Activated T-cell treated with anti-CD3 and anti-CD28 coated beads, Interleukin-2, amount 50 U/mL, for 4 hours (primary cell): Measurements from ENCODE around the gene MASP1. TPM values are rescaled to one million over a fixed set of nuclear protein-coding genes. Genes with fewer than 3 reads are reported as not detected.

Experiments
- ATAC-seq, 2 donors: fragments of 200-7000 bp; cut with Tn5 transposase; one replicate each; pipeline ENCODE4 v1.10.0; 2021
- DNase-seq: peaks from one replicate; pipeline ENCODE4 v3.0.0-alpha.2; 2020
- H3K27me3 Mint-ChIP-seq: one replicate; pipeline ENCODE4 v1.8.0; 2021; ENCODE audit warnings: low read depth, mixed read lengths
- H3K36me3 Mint-ChIP-seq: one replicate; pipeline ENCODE4 v1.8.0; 2022; ENCODE audit warnings: mixed read lengths; ENCODE audit not compliant: insufficient read depth
- H3K4me1 Mint-ChIP-seq: one replicate; pipeline ENCODE4 v1.8.0; 2021; ENCODE audit warnings: low read depth, mixed read lengths
- H3K4me3 Mint-ChIP-seq: one replicate; pipeline ENCODE4 v1.8.0; 2021; ENCODE audit warnings: mild to moderate bottlenecking, moderate library complexity, mixed read lengths
- H3K9me3 Mint-ChIP-seq: one replicate; pipeline ENCODE4 v1.8.0; 2021; ENCODE audit warnings: mixed read lengths
- total RNA-seq, 3 donors: library from RNA; stranded (reverse); gene quantifications; one replicate each; pipeline ENCODE4 v1.2.1, GENCODE V29; 2021

The MASP1 gene
- total RNA-seq, result under 1 TPM in 2 of 3 donors, not detected in 1; 0.13 to 0.35 TPM

- DNase-seq, result no peak
- Mint-ChIP-seq H3K4me3 (no peak within 1 kb of the TSS), H3K36me3 (no peaks in the 10 kb centered on the region), H3K4me1 (no peaks in the 10 kb centered on the region), H3K27me3 (peaks cover 26% of the 10 kb centered on the region), H3K9me3 (no peaks in the 10 kb centered on the region)
- no peak for ATAC-seq
Measured at GRCh38 chr3:187291512-187292132, at the start of gene MASP1. Gene MASP1, minus strand, starts transcription at chr3:187291737. Its CDS starts 105 bp downstream, at chr3:187291632.

DNA sequence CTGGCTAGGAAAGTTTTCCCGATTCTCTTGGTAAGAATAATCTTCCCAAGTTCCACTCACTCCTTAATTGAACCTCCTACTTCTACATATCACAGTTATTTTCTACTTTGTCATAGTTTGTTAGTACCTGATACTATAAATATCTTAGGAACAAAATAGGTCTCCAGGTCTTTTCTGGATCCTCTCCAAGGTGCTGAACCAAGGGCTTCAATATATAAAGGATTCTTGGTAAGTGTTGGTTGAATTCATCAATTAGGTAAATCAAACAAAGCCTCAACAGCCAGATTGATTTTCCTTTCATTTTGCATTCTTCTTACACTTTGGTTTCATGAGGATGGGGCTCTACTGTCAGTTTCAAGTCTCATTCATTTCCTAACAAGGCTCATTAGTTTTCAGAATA, 49.0 kb upstream of the MASP1 start:
- ATAC-seq (no peak), DNase-seq (no peak)
- no peaks in the 10 kb centered on the region for H3K4me1 Mint-ChIP-seq
- no peak overlapping the region for H3K4me3 Mint-ChIP-seq
- H3K36me3 Mint-ChIP-seq, result no peaks in the 10 kb centered on the region
- H3K27me3 Mint-ChIP-seq, result peaks cover 10% of the 10 kb centered on the region
- H3K9me3 Mint-ChIP-seq, result no peaks in the 10 kb centered on the region

- no peaks in the 10 kb centered on the region for H3K36me3 Mint-ChIP-seq
- H3K4me1 Mint-ChIP-seq, result no peaks in the 10 kb centered on the region
- DNase-seq (no peak), ATAC-seq (no peak)
- no peak overlapping the region for H3K4me3 Mint-ChIP-seq
- H3K27me3 Mint-ChIP-seq, result peaks cover 8% of the 10 kb centered on the region
- H3K9me3 Mint-ChIP-seq, result no peaks in the 10 kb centered on the region
Measured at GRCh38 chr3:187336322-187336721, 44.8 kb upstream of the MASP1 start.

DNA sequence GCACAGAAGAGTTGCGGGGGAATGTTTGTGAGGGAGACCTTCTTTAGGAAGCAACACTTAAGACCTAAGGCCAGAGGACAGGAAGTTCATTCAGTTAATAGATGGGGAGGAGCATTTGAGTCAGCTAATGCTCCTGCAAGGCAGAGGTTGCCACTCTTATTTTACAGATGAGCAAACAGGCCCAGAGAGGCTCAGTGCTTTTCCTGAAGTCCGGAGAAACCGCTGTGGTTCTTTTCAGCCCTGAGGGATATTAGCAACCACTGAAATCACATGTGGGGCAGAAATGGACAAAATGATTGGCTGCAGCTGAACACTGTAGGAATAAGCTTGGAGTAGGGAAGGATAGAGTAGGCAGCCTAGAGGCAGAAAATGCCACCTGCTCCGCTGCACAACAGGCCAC, 43.4 kb upstream of the MASP1 start:
- Mint-ChIP-seq H3K4me1 (no peaks in the 10 kb centered on the region), H3K4me3 (no peak overlapping the region), H3K36me3 (no peaks in the 10 kb centered on the region), H3K9me3 (no peaks in the 10 kb centered on the region), H3K27me3 (peaks cover 8% of the 10 kb centered on the region)
- DNase-seq, result no peak
- ATAC-seq, result no peak

DNA sequence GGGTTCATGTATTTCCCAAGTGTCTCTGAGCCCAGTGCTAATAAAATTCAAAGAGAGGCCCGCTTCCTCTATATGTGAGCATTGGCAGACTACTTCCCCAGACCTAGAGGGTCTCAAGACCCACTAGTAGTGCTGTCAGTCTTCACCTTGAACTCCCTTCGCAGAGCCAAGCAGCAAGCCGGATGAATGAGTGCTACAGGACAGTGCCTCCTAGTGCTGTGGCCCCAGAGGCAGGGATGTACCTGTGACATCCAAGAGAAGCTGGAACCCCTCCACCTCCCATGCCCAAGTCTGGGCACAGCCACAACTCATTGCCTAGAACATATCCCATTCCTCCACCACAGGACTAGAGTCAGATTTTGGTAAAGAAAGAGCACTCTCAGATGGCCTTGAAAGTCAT, 37.2 kb upstream of the MASP1 start:
- Mint-ChIP-seq H3K36me3 (no peaks in the 10 kb centered on the region), H3K4me1 (no peaks in the 10 kb centered on the region), H3K4me3 (no peak overlapping the region), H3K9me3 (no peaks in the 10 kb centered on the region), H3K27me3 (peaks cover 4% of the 10 kb centered on the region)
- ATAC-seq (no peak), DNase-seq (no peak)

DNA sequence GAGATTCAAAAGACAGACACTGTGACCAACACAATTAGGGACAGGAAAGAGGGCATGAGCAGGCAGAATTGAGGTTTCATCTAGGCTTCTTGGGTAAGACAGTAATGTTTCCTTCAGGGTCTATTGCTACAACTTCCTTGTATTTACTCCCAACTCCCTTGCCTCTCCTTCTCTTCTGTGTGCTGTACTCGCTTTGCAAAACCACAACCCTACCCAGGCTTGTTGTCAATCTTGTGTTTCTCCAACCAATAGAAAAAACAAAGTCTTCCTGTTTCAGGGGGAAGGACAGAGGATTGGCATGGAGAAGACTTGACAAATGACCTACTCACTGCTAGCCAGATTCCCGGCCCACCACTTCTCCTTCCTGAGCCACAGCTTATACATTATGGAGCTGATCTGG, 36.3 kb upstream of the MASP1 start:
- H3K4me3 Mint-ChIP-seq, result no peak overlapping the region
- no peaks in the 10 kb centered on the region for H3K9me3 Mint-ChIP-seq
- H3K4me1 Mint-ChIP-seq, result no peaks in the 10 kb centered on the region
- no peak for DNase-seq
- H3K27me3 Mint-ChIP-seq, result peaks cover 4% of the 10 kb centered on the region
- no peaks in the 10 kb centered on the region for H3K36me3 Mint-ChIP-seq
- no peak for ATAC-seq

GRCh38 chr3:187325632-187326031, 34.1 kb upstream of the MASP1 start:
- Mint-ChIP-seq H3K9me3 (no peaks in the 10 kb centered on the region), H3K4me3 (no peak overlapping the region), H3K36me3 (no peaks in the 10 kb centered on the region), H3K27me3 (peaks cover 8% of the 10 kb centered on the region), H3K4me1 (no peaks in the 10 kb centered on the region)
- ATAC-seq, result no peak
- DNase-seq, result no peak

DNA sequence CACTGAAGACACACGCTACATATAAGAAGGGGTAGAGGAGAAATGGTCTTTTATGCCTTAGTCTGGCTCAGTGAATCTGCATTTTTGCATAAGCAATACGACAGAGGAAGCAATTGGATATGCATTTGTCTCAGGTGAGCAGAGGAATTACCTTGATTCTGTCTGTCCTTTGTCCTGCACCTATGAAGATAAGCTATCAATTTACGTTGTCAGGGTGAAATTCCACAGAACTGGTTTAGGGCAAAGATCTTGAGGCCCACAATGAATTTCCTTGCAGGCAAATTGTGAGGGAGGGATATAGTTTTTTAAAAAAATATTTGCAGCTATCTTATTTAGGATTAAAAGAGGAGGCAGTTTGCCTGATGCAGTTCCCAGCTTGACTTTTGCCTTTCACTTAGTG, 31.6 kb upstream of the MASP1 start:
- Mint-ChIP-seq H3K9me3 (no peaks in the 10 kb centered on the region), H3K4me1 (peaks cover 11% of the 10 kb centered on the region), H3K4me3 (no peak overlapping the region), H3K27me3 (peaks cover 22% of the 10 kb centered on the region), H3K36me3 (no peaks in the 10 kb centered on the region)
- DNase-seq (no peak), ATAC-seq (no peak)

- DNase-seq (no peak), ATAC-seq (no peak)
- Mint-ChIP-seq H3K9me3 (no peaks in the 10 kb centered on the region), H3K27me3 (peaks cover 26% of the 10 kb centered on the region), H3K4me1 (peaks cover 11% of the 10 kb centered on the region), H3K36me3 (no peaks in the 10 kb centered on the region), H3K4me3 (no peak overlapping the region)
Measured at GRCh38 chr3:187322291-187322690, 30.8 kb upstream of the MASP1 start.

GRCh38 chr3:187321766-187322165, 30.2 kb upstream of the MASP1 start:
- DNase-seq (no peak), ATAC-seq (no peak)
- no peak overlapping the region for H3K4me3 Mint-ChIP-seq
- peaks cover 11% of the 10 kb centered on the region for H3K4me1 Mint-ChIP-seq
- H3K36me3 Mint-ChIP-seq, result no peaks in the 10 kb centered on the region
- no peaks in the 10 kb centered on the region for H3K9me3 Mint-ChIP-seq
- peaks cover 30% of the 10 kb centered on the region for H3K27me3 Mint-ChIP-seq

- no peaks in the 10 kb centered on the region for H3K36me3 Mint-ChIP-seq
- H3K9me3 Mint-ChIP-seq, result no peaks in the 10 kb centered on the region
- DNase-seq (peak; percentile 26), ATAC-seq (peak; percentile 73 to 79)
- H3K4me1 Mint-ChIP-seq, result peaks cover 11% of the 10 kb centered on the region
- H3K4me3 Mint-ChIP-seq, result no peak overlapping the region
- H3K27me3 Mint-ChIP-seq, result peaks cover 37% of the 10 kb centered on the region
Measured at GRCh38 chr3:187319699-187320302, 28.3 kb upstream of the MASP1 start.

DNA sequence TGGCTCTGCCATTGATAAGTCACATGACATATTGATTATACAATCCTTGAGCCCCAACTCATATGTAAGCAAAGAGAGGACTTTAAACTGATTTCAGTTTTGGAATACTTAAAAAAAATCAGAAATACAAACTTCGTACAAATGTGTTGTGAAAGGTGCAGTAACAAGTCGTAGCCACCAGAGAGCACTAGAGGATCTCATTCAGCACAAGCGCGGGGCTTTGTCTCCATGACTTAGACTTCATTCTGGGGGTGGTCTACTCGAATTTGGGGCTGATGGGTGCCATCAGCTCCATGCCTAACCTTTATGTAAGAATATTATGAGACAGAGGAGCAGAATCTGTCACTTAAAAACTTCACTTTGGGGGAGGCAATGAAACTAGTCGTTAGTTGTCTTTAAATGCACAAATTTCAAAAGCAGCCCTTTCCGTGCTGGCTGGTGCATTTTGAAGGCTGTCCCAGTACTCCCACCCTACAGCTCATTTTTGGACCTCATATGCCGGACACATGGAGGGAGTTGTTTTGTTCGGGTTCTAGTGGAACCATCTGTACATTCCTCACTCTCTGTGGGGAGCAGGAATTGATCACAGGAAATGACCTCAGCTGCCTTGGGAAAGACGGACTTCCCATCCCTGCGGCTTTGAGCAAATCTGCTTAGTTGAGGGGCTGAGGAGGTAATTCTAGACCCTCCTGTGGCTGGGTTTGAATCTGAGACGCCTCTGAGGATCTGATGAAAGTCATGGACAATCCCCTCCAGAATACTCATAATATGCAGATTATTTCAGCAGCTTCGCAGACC, 27.5 kb upstream of the MASP1 start:
- Mint-ChIP-seq H3K4me3 (peak overlapping the region; percentile 2), H3K9me3 (no peaks in the 10 kb centered on the region), H3K4me1 (peaks cover 11% of the 10 kb centered on the region), H3K27me3 (peaks cover 43% of the 10 kb centered on the region), H3K36me3 (no peaks in the 10 kb centered on the region)
- no peak for ATAC-seq
- DNase-seq, result peak; percentile 26

- Mint-ChIP-seq H3K27me3 (peaks cover 65% of the 10 kb centered on the region), H3K4me1 (peaks cover 11% of the 10 kb centered on the region), H3K9me3 (no peaks in the 10 kb centered on the region), H3K4me3 (no peak overlapping the region), H3K36me3 (no peaks in the 10 kb centered on the region)
- DNase-seq, result no peak
- peak in 1 of 2 donors; percentile 39 for ATAC-seq
Measured at GRCh38 chr3:187315872-187316271, 24.3 kb upstream of the MASP1 start.

DNA sequence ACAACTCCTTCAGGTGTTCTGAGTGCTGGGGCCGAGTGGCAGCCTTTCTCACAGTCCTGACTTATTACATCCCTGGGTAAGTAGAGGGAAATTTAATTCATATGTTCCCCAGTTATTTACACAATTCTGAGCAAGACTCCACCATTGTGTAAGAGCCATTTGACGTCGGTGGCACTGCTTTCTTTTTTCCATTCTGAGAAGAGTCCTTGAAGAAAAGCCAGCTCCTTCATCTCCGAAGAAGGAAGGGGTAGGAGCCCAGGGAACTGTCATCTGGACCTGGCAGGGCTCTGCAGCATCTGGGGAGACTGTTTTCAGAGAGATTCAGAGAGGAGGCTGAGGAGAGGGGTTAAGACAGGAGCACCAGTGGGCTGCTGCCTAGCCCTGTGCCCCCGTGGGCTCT, 22.6 kb upstream of the MASP1 start:
- Mint-ChIP-seq H3K36me3 (no peaks in the 10 kb centered on the region), H3K4me1 (peaks cover 8% of the 10 kb centered on the region), H3K9me3 (no peaks in the 10 kb centered on the region), H3K4me3 (no peak overlapping the region), H3K27me3 (peaks cover 66% of the 10 kb centered on the region)
- ATAC-seq (no peak), DNase-seq (no peak)
